ENCODE results near the gene TRERF1. TPM values are rescaled to one million over a fixed set of nuclear protein-coding genes. Genes with fewer than 3 reads are reported as not detected.
"Not testable (repeated sequence)": the region's sequence is repeated elsewhere in the genome, so short reads cannot be mapped to it uniquely, and the experiment has no call there.

The TRERF1 gene
- total and polyA plus RNA-seq, 2 experiments from 2014 or later: 6.4 to 8.7 TPM

DNA sequence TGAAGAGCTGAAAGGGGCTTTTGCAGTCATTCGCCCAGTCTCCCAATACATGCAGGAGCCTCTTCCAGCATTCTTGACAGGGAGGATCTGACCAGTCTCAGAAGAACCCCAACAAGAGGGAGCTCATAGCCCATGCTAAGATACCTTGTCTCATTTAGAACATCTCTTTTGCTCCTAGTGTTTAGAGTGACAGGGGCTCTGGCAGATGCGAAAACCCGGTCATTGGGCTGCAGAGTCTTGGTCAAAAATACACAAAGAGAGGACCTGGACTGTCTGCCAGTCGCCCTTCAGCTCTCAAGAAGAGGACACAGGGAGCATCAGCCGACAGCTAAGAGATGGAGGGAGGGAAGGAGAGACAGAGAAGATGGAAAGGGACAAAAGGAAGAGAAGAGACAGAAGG, 257.7 kb downstream of the TRERF1 start:
- no peaks in the 10 kb centered on the region for H3K36me3 ChIP-seq
- TF ChIP-seq, protein P1, sequence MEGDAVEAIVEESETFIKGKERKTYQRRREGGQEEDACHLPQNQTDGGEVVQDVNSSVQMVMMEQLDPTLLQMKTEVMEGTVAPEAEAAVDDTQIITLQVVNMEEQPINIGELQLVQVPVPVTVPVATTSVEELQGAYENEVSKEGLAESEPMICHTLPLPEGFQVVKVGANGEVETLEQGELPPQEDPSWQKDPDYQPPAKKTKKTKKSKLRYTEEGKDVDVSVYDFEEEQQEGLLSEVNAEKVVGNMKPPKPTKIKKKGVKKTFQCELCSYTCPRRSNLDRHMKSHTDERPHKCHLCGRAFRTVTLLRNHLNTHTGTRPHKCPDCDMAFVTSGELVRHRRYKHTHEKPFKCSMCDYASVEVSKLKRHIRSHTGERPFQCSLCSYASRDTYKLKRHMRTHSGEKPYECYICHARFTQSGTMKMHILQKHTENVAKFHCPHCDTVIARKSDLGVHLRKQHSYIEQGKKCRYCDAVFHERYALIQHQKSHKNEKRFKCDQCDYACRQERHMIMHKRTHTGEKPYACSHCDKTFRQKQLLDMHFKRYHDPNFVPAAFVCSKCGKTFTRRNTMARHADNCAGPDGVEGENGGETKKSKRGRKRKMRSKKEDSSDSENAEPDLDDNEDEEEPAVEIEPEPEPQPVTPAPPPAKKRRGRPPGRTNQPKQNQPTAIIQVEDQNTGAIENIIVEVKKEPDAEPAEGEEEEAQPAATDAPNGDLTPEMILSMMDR (IDR thresholded peaks at IDR 0.05; ENCODE audit: low read depth, low read length): no peak
- no peaks in the 10 kb centered on the region for H3K27me3 ChIP-seq
- no peak overlapping the region for H3K27ac ChIP-seq
- H3K9me3 ChIP-seq (ENCODE audit: low read depth): no peaks in the 10 kb centered on the region
- no peak for DNase-seq (ENCODE audit: low read depth in 1 of 2, low spot score in 1 of 2)
- H3K4me3 ChIP-seq: no peak overlapping the region
- H3K4me1 ChIP-seq (ENCODE audit: low read depth): no peaks in the 10 kb centered on the region

DNA sequence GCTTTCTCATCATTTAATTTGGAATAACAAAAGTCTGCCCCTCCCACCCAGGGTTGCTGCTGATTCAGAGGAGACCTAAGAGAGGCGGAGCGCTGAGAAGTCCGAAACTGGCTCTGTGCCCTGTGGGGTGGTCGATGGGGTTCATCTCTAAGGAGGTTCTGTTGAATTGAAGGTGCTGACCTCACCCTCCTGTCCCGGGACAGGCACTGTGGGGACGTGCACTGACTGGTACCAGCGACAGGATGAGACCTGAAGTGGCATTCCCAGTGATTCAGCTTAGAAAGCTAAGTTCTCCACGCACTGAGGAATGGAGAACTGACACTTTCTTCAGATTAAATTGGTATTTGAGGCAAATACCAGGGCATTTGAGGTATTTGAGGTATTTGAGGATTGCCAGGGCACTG, 258.2 kb downstream of the TRERF1 start:
- H3K36me3 ChIP-seq: no peaks in the 10 kb centered on the region

DNA sequence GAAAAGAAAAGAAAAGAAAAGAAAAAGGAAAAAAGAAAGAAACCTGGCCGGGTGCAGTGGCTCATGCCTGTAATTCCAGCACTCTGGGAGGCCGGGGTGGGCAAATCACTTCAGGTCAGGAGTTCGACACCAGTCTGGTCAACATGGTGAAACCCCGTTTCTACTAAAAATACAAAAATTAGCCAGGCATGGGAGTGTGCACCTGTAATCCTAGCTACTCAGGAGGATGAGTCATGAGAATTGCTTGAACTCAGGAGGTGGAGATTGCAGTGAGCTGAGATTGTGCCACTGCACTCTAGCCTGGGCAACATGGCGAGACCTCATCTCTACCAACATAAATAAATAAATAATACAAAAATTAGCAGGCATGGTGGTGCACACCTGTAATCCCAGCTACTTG, 259.3 kb downstream of the TRERF1 start:
- not testable (repeated sequence) for DNase-seq (ENCODE audit: low read depth in 1 of 2, low spot score in 1 of 2); H3K27ac ChIP-seq; H3K4me3 ChIP-seq; H3K36me3 ChIP-seq; H3K4me1 ChIP-seq (ENCODE audit: low read depth); H3K27me3 ChIP-seq; H3K9me3 ChIP-seq (ENCODE audit: low read depth)

More for the DNA sequence above, 258.2 kb downstream of the TRERF1 start:
- Histone ChIP-seq H3K27ac (no peak overlapping the region), H3K4me3 (no peak overlapping the region), H3K4me1 (ENCODE audit: low read depth) (no peaks in the 10 kb centered on the region), H3K27me3 (no peaks in the 10 kb centered on the region), H3K9me3 (ENCODE audit: low read depth) (no peaks in the 10 kb centered on the region)
- DNase-seq (ENCODE audit: low read depth in 1 of 2, low spot score in 1 of 2): no peak
- TF ChIP-seq, protein P1 (IDR thresholded peaks at IDR 0.05; ENCODE audit: low read depth, low read length): no peak

DNA sequence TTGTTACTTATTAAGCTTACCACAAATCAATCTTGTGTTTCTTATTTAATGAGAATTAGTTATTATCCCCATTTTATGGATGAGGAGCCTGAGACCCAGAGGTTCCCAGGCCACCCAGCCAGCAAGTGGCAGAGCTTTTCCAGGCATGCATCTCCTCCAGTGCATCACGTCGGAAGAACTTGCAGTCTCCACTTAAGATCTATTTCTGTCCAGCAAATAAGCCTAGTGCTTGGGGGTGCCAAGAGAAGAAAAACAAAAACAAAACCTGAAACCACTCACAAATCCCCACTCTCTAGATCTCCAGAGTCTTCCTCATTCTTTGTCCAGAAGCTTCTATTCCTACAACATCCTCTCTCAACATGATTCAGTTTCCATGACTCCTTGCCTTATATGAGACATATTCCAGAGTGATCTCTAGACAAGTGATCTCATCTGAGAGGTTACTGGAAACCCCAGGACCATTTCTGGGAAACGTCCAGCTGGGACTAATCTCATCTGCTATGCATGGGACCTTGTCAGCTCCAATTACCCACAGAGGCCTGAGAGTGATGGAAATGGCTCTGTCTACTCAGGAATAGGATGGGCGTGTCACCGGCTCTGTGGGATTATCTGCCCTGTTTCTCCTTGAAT, 261.1 kb downstream of the TRERF1 start:
- TF ChIP-seq, protein P1 (IDR thresholded peaks at IDR 0.05; ENCODE audit: low read depth, low read length): no peak
- H3K9me3 ChIP-seq (ENCODE audit: low read depth): no peaks in the 10 kb centered on the region
- H3K27me3 ChIP-seq: no peaks in the 10 kb centered on the region
- no peaks in the 10 kb centered on the region for H3K4me1 ChIP-seq (ENCODE audit: low read depth)
- DNase-seq (ENCODE audit: low read depth in 1 of 2, low spot score in 1 of 2): peak in 1 of 2 donors; percentile 48
- H3K4me3 ChIP-seq: no peak overlapping the region
- no peaks in the 10 kb centered on the region for H3K36me3 ChIP-seq
- H3K27ac ChIP-seq: no peak overlapping the region

DNA sequence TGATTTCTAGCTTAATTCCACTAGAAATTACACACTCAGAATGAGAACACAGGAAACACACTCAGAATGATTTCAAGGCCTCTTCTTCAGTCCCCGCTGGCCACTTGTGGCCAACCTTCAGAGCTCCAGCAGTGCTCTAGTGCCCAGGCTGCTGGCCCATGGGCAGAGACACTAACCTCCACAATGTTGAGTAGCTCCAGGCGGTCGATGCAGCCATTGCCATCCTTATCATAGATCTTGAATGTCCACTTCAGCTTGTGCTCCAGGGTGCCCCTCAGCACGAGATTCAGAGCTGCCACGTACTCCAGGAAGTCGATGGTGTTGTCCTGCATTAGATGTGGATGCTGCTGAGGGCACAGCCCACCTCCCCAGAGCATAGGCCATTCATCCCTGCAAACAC, 263.3 kb downstream of the TRERF1 start:
- TF ChIP-seq, protein P1 (IDR thresholded peaks at IDR 0.05; ENCODE audit: low read depth, low read length): no peak
- H3K27me3 ChIP-seq: no peaks in the 10 kb centered on the region
- H3K27ac ChIP-seq: no peak overlapping the region
- H3K9me3 ChIP-seq (ENCODE audit: low read depth): no peaks in the 10 kb centered on the region
- DNase-seq (ENCODE audit: low read depth in 1 of 2, low spot score in 1 of 2): no peak
- H3K4me1 ChIP-seq (ENCODE audit: low read depth): no peaks in the 10 kb centered on the region
- H3K4me3 ChIP-seq: no peak overlapping the region
- H3K36me3 ChIP-seq: no peaks in the 10 kb centered on the region

DNA sequence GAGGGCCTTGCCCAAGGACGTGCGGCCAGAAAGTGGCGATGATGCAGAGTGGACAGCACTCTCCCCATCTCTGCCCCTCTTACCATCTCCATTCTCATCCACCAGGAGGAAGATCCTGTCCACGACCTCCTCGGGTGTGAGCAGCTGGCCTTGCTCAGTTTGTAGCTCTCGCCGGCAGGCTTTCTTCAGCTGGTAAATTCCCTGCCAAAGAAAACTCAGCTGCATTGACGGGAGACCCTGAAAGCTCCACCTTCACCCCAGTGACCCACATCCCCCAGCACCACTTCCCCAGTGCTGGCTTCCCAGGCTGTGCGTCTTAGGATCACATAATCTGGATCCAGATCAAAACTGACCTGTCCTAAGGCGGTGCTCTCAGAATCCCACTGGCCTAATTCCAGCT, 266.1 kb downstream of the TRERF1 start:
- Histone ChIP-seq H3K36me3 (no peaks in the 10 kb centered on the region), H3K9me3 (ENCODE audit: low read depth) (no peaks in the 10 kb centered on the region), H3K27me3 (no peaks in the 10 kb centered on the region), H3K4me1 (ENCODE audit: low read depth) (no peaks in the 10 kb centered on the region), H3K27ac (no peak overlapping the region), H3K4me3 (no peak overlapping the region)
- DNase-seq (ENCODE audit: low read depth in 1 of 2, low spot score in 1 of 2): peak in 1 of 2 donors; percentile 21
- TF ChIP-seq, protein P1 (IDR thresholded peaks at IDR 0.05; ENCODE audit: low read depth, low read length): no peak

Data from cardiac muscle cell (in vitro differentiated cells and primary cell).